ENCODE results near the gene GPC3. TPM values are rescaled to one million over a fixed set of nuclear protein-coding genes. Genes with fewer than 3 reads are reported as not detected.
A peak's percentile ranks its signal among the peaks of the same experiment; 100 is the strongest.
"Not testable (repeated sequence)": the region's sequence is repeated elsewhere in the genome, so short reads cannot be mapped to it uniquely, and the experiment has no call there.

The GPC3 gene
- under 1 TPM; 0.43 to 0.49 TPM for total RNA-seq

DNA sequence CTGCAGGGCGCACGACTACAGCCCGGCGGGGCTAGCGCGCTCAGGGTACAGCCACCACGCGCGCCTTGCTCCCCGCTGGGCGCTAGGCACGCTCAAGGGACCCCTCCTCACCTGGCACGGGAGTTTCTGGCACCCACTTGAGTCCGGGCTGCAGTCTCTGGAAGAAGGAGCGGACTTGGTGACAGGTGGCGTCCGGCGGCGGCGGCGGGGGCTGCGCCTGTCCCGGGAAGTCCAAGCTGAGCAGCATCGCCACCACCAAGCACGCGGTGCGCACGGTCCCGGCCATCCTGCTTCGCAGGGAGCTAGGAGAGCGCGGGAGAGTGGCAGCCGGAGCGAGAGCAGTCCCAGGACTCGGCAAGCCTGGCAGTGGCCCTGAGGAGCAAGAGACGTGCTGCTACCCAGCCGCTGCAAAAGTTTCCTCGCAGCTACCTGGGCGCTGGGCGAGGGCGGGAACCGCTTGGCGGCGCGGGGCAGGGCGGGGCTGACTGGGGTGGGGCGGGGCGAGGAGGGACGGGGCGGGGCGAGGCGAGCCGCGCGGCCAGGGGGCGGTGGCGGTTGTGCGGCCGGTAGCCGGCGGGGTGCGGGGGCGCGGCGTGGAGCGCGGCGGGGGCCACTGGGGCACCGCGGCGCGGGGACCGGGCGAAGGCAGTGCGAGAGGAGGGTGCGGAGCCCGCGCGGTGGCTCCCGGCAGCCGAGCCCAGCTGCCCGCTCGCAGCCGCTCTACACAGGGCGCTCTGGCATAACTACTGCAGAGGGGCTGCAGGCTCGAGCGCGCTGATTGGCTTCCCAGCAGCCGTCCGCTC, at the start of gene GPC3:
TSS of gene GPC3 (minus strand) at position 431 of the 803 bp plus-strand sequence.
- Mint-ChIP-seq H3K27me3 (ENCODE audit: low read depth) (peaks cover 12% of the 10 kb centered on the region), H3K4me1 (ENCODE audit: low read depth) (peaks cover 3% of the 10 kb centered on the region), H3K4me3 (peak within 1 kb of the TSS; percentile 57), H3K9me3 (no peaks in the 10 kb centered on the region), H3K27ac (no peak within 1 kb of the TSS), H3K36me3 (ENCODE audit: low read depth) (no peaks in the 10 kb centered on the region)
- CTCF ChIA-PET = interaction anchor here (1.0 kb wide), 1 partner anchor 64 kb away, joined by 3 read pairs; no protein-coding TSS in a partner anchor
- peak; percentile 37 for DNase-seq
- intact Hi-C loops (cut with micrococcal nuclease) = no loop called here

DNA sequence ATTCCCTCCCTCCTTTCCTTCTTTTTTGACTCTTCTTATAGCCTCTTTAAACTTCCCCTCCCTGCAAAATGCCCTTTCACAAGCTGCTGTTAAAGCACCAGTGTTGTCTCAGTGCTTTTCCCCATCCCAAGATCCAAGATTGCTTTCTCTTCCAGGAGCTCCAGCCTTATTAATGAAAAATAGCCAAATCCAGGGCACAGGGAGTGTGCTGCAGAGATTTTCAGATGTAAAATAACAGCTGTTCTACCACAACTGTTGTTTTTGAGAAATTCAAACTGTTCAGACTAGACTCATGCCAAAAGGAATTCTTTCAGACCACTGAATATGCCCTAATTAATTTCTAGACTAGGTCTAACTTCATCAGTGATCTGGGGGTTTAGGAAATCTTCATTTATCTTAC, 47.0 kb upstream of the GPC3 start:
- no peaks in the 10 kb centered on the region for H3K36me3 Mint-ChIP-seq (ENCODE audit: low read depth)
- H3K27me3 Mint-ChIP-seq (ENCODE audit: low read depth) = no peaks in the 10 kb centered on the region
- intact Hi-C loops (cut with micrococcal nuclease) = no loop called here
- H3K4me1 Mint-ChIP-seq (ENCODE audit: low read depth) = no peaks in the 10 kb centered on the region
- CTCF ChIA-PET = no interaction called here
- no peak overlapping the region for H3K4me3 Mint-ChIP-seq
- peaks cover 1% of the 10 kb centered on the region for H3K9me3 Mint-ChIP-seq
- H3K27ac Mint-ChIP-seq = no peak overlapping the region
- DNase-seq = no peak

DNA sequence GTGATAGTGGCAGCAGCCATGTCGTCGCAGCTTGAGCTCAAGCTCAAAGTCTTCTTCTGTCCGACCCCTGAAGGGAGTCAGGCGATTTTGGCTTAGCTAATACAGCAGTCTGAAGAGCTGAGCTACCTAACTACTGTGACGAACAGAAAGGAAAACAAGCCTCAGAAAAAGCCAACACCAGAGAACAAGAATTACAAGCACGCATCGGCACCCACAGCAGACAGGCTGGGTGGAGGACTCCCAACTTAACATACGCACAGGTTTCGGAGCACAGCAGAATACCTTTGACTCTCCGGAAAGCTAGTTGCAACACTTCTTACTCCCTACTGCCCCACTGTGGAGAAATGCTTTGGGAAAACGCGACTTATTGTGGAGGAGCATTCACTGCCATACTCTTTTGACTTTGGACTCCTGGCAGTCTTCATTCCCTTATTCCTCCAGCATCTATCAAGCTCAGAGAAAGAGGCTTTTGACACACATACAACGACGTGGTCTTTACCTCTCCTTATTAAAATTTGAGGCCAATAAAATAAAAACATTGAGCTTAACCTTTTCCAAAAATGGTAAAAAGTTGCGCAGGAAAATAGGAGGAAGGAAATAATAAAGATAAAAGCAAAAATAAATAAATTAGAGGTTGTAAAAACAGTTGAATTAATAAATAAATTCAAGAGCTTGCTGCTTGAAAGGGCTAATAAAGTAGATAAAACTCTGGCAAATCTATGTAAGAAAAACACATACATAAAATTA, 41.3 kb upstream of the GPC3 start:
- Mint-ChIP-seq H3K27me3 (ENCODE audit: low read depth) (no peaks in the 10 kb centered on the region), H3K9me3 (peaks cover 1% of the 10 kb centered on the region), H3K27ac (no peak overlapping the region), H3K4me1 (ENCODE audit: low read depth) (peaks cover 6% of the 10 kb centered on the region), H3K4me3 (peak overlapping the region; percentile 29), H3K36me3 (ENCODE audit: low read depth) (no peaks in the 10 kb centered on the region)
- CTCF ChIA-PET = interaction anchor here (0.6 to 2.3 kb wide), 16 partner anchors 9 to 387 kb away, joined by 3 to 22 read pairs (median 3); no protein-coding TSS in a partner anchor
- DNase-seq = peak; percentile 64
- intact Hi-C loops (cut with micrococcal nuclease) = loop anchor here (1.0 to 10.0 kb wide), 5 partner anchors 104 to 234 kb away; no protein-coding TSS in a partner anchor

DNA sequence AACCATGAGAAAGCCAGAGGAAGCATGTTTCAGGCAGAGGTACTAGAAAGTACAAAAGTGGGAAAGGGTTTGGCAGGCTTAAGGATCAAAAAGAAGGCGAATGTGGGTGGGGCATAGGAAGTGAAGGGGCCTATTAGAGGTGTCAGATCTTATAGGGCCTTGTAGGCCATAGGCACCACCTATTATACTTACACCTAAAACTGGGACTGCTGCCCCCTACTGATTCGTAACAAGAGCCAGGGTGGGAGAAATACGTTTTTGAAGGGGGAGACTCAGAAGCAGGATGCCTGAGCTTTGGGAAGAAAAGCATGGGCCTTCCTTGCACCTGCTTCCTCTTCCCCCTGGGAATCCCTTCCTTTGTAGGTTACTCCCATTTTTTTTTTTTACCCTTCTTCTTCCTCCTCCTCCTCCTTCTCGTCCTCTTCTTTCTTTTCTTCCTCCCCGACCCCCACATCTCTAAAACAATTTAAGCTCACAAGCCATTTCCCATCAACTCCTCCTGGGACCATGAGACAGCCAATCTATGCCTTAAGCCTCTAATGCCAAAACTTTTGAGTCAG, 40.7 kb upstream of the GPC3 start:
- DNase-seq = no peak
- no peaks in the 10 kb centered on the region for H3K27me3 Mint-ChIP-seq (ENCODE audit: low read depth)
- H3K27ac Mint-ChIP-seq = no peak overlapping the region
- CTCF ChIA-PET = interaction anchor here (0.6 to 2.3 kb wide), 14 partner anchors 9 to 234 kb away, joined by 3 to 22 read pairs (median 4); no protein-coding TSS in a partner anchor
- no peak overlapping the region for H3K4me3 Mint-ChIP-seq
- H3K4me1 Mint-ChIP-seq (ENCODE audit: low read depth) = peaks cover 6% of the 10 kb centered on the region
- H3K36me3 Mint-ChIP-seq (ENCODE audit: low read depth) = no peaks in the 10 kb centered on the region
- H3K9me3 Mint-ChIP-seq = peaks cover under 1% of the 10 kb centered on the region
- intact Hi-C loops (cut with micrococcal nuclease) = loop anchor here (1.0 to 10.0 kb wide), 5 partner anchors 104 to 234 kb away; no protein-coding TSS in a partner anchor

DNA sequence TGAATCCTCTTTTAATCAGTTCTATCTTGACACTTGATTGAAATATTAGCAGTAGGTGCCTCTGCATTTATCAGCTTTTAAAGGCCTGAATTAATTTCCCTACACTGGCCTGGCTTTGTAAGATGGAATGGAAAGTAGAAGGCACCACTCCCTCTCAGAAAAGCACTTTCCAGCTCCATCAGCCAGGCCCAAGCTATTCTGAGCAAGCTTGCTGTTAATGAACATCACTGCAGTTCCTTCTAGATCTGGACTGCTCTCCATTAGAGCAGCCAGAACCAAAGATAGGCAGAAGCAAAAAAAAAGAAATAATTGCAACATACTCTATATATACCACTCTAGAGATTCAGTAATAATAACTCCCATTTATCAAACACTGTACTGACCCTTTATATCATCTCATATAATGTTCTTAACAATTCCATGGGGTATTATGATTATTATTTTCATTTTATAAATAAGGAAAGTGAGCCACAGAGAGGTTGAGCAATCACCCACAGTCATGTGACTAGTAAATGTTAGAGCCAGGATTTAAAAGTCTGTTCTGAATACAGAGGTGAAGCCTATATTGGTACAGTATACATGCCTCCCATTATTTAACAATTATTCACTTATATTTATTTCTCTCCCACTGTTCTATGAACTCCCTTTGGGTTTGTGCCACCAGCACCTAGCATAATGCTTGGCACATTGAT, 39.4 kb upstream of the GPC3 start:
- H3K9me3 Mint-ChIP-seq = no peaks in the 10 kb centered on the region
- no peak overlapping the region for H3K4me3 Mint-ChIP-seq
- H3K36me3 Mint-ChIP-seq (ENCODE audit: low read depth) = no peaks in the 10 kb centered on the region
- intact Hi-C loops (cut with micrococcal nuclease) = loop anchor here (5.0 to 10.0 kb wide), 4 partner anchors 58 to 230 kb away; no protein-coding TSS in a partner anchor
- CTCF ChIA-PET = interaction anchor here (1.0 kb wide), 2 partner anchors 189 to 229 kb away, joined by 3 read pairs; no protein-coding TSS in a partner anchor
- no peak overlapping the region for H3K27ac Mint-ChIP-seq
- H3K27me3 Mint-ChIP-seq (ENCODE audit: low read depth) = no peaks in the 10 kb centered on the region
- no peak for DNase-seq
- H3K4me1 Mint-ChIP-seq (ENCODE audit: low read depth) = peaks cover 6% of the 10 kb centered on the region

DNA sequence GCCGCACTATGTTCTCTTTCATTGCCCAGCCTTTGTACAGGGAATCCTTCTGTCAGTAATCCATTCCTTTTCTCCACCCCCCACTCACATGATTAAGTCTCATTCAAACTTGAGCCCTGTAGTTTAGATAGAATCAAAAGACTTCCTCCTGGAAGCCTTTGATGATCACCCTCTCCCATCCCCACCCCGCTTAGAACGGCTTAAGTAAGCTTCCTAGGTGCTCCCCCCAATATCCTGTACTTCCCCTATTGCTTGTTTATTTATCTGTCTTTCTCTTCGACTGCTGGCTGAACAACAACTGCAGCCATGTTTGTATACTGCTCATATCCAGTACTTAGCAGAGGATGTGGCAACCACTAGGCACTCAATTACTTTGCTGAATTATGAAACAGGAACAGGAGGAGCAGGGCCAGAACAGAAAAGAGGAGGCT, 38.5 kb upstream of the GPC3 start:
- H3K36me3 Mint-ChIP-seq (ENCODE audit: low read depth) = no peaks in the 10 kb centered on the region
- DNase-seq = no peak
- intact Hi-C loops (cut with micrococcal nuclease) = loop anchor here (2.0 to 10.0 kb wide), 3 partner anchors 17 to 231 kb away; no protein-coding TSS in a partner anchor
- H3K4me1 Mint-ChIP-seq (ENCODE audit: low read depth) = peaks cover 6% of the 10 kb centered on the region
- CTCF ChIA-PET = interaction anchor here (1.0 kb wide), 1 partner anchor 228 kb away, joined by 3 read pairs; no protein-coding TSS in a partner anchor
- H3K27me3 Mint-ChIP-seq (ENCODE audit: low read depth) = no peaks in the 10 kb centered on the region
- H3K4me3 Mint-ChIP-seq = no peak overlapping the region
- H3K9me3 Mint-ChIP-seq = no peaks in the 10 kb centered on the region
- no peak overlapping the region for H3K27ac Mint-ChIP-seq

DNA sequence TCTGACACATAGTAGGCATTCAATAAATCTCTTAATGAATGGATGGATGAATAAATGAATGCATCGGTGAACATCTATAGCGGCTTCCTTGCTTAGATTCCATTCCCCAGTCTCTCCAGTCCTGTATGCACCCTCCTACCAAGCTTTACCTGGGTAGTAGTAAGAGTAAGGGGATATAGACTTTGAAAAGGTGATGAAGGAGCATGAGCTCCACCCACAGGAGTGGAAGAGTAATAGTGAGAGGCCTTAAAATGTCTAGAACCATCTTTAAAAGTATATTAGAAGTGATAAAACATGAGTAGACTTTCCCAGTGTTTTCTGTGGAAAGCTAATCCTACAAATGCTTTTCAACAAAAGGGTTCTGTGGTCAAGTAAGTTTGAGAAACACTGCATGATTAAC, 35.5 kb upstream of the GPC3 start:
- CTCF ChIA-PET = interaction anchor here (0.7 to 2.5 kb wide), 3 partner anchors 224 to 229 kb away, joined by 4 to 14 read pairs (median 4); no protein-coding TSS in a partner anchor

DNA sequence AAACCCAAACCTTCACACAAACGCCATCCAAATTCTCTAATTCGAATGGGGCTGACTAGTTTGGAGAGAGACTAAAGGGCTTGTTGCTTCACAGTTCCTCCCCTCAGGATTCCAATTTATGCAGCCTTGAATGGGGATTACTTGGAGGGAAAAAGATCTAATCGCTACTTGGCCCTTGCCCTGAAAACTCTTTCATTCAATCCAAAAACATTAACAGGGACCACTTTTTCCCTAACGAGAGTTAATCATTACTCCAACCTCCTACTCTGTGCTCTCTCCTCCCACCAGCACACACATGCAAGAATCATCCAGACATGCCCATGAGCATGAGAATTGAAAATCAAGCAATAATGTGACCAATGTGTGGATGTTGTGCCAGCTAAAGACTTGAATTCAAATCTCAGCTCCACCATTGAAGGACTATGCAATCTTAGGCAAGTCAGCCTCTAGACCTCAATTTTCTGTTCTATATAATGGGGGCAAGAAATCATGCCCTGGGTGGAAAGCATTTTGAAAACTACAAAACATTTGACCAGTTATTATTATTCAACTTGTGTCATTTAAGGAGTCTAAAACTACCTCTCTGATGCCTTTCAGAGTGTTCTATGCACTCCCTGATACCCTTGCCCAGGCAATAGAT, 34.3 kb upstream of the GPC3 start:
- CTCF ChIA-PET = interaction anchor here (1.4 to 2.5 kb wide), 2 partner anchors 223 to 228 kb away, joined by 4 to 14 read pairs; no protein-coding TSS in a partner anchor
- intact Hi-C loops (cut with micrococcal nuclease) = loop anchor here (5.0 to 10.0 kb wide), 2 partner anchors 52 to 235 kb away; no protein-coding TSS in a partner anchor

More for the DNA sequence above, 35.5 kb upstream of the GPC3 start:
- DNase-seq = no peak
- H3K36me3 Mint-ChIP-seq (ENCODE audit: low read depth) = no peaks in the 10 kb centered on the region
- no peak overlapping the region for H3K4me3 Mint-ChIP-seq
- no peaks in the 10 kb centered on the region for H3K4me1 Mint-ChIP-seq (ENCODE audit: low read depth)
- H3K9me3 Mint-ChIP-seq = no peaks in the 10 kb centered on the region
- no peak overlapping the region for H3K27ac Mint-ChIP-seq
- intact Hi-C loops (cut with micrococcal nuclease) = loop anchor here (1.0 to 10.0 kb wide), 3 partner anchors 54 to 234 kb away; no protein-coding TSS in a partner anchor
- no peaks in the 10 kb centered on the region for H3K27me3 Mint-ChIP-seq (ENCODE audit: low read depth)

DNA sequence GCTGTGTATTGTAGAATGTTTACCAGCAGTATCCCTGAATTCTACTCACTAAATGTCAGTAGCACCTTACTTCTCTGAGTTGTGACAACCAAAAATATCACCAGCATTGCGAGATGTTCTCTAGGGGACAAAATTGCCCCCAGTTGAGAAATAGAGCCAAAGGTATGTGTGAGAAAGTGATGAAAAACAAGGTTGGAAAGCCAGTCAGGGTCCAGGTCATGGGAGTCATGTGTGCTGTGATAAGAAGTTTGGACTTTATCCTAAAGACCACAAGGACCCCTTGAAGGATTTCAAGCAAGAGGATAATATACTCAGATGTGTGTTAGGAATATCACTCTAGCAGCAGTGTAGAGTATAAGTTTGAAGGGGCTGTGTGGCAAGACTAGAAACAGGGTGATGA, 30.9 kb upstream of the GPC3 start:
- CTCF ChIA-PET; intact Hi-C loops (cut with micrococcal nuclease); H3K36me3 Mint-ChIP-seq (ENCODE audit: low read depth); H3K27me3 Mint-ChIP-seq (ENCODE audit: low read depth); H3K4me3 Mint-ChIP-seq; DNase-seq; H3K9me3 Mint-ChIP-seq; H3K27ac Mint-ChIP-seq: not testable (repeated sequence)
- H3K4me1 Mint-ChIP-seq (ENCODE audit: low read depth) = peaks cover 12% of the 10 kb centered on the region

More for the DNA sequence above, 34.3 kb upstream of the GPC3 start:
- Mint-ChIP-seq H3K27me3 (ENCODE audit: low read depth) (no peaks in the 10 kb centered on the region), H3K4me1 (ENCODE audit: low read depth) (no peaks in the 10 kb centered on the region), H3K36me3 (ENCODE audit: low read depth) (no peaks in the 10 kb centered on the region), H3K9me3 (no peaks in the 10 kb centered on the region), H3K27ac (no peak overlapping the region), H3K4me3 (no peak overlapping the region)
- no peak for DNase-seq

DNA sequence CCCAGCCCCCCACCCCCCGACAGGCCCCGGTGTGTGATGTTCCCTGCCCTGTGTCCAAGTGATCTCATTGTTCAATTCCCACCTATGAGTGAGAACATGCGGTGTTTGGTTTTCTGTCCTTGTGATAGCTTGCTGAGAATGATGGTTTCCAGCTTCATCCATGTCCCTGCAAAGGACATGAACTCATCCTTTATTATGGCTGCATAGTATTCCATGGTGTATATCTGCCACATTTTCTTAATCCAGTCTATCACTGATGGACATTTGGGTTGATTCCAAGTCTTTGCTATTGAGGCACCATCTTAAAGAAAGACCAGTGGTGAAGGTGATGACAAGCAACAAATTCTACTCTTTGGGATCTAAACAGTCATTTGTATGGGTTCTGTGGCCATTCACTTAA, 30.1 kb upstream of the GPC3 start:
- H3K27me3 Mint-ChIP-seq (ENCODE audit: low read depth); H3K4me3 Mint-ChIP-seq; H3K9me3 Mint-ChIP-seq; H3K27ac Mint-ChIP-seq; CTCF ChIA-PET; H3K36me3 Mint-ChIP-seq (ENCODE audit: low read depth); intact Hi-C loops (cut with micrococcal nuclease); DNase-seq: not testable (repeated sequence)
- peaks cover 12% of the 10 kb centered on the region for H3K4me1 Mint-ChIP-seq (ENCODE audit: low read depth)

DNA sequence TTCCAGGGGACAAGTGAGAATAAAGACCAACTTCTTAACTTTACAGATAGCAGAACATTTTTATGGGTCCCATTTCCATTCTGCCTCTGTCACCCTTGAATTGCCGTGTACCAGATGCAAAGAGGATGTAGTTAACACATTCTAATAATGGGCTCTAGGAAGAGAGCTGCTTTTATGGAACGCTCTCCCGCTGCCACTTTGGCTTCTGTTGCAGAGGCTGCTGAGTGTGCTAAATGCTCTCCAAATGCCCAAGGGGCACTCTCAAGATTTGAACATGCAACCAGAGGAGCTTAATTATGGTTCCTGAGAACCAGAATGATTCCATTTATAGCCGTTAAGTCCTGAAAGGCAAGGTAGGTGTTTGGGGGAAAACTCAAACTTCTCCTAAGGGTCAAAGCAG, 28.1 kb upstream of the GPC3 start:
- Mint-ChIP-seq H3K9me3 (no peaks in the 10 kb centered on the region), H3K27me3 (ENCODE audit: low read depth) (no peaks in the 10 kb centered on the region), H3K4me1 (ENCODE audit: low read depth) (peaks cover 12% of the 10 kb centered on the region), H3K27ac (no peak overlapping the region), H3K4me3 (no peak overlapping the region), H3K36me3 (ENCODE audit: low read depth) (no peaks in the 10 kb centered on the region)
- DNase-seq = no peak
- CTCF ChIA-PET = no interaction called here
- intact Hi-C loops (cut with micrococcal nuclease) = loop anchor here (1.0 to 5.0 kb wide), 2 partner anchors 146 to 639 kb away; no protein-coding TSS in a partner anchor
